ENCODE data around the gene ZNF714.

ZNF714 gene

GRCh38 chr19:21082011-21082975, at the start of gene ZNF714:
TSS of gene ZNF714 (plus strand) at chr19:21082203. CDS start at chr19:21098269, 16,066 bp downstream.
- DNase-seq = peak; percentile 94

GRCh38 chr19:21045028-21045427, 37.0 kb upstream of the ZNF714 start:
- DNase-seq = no peak

DNA sequence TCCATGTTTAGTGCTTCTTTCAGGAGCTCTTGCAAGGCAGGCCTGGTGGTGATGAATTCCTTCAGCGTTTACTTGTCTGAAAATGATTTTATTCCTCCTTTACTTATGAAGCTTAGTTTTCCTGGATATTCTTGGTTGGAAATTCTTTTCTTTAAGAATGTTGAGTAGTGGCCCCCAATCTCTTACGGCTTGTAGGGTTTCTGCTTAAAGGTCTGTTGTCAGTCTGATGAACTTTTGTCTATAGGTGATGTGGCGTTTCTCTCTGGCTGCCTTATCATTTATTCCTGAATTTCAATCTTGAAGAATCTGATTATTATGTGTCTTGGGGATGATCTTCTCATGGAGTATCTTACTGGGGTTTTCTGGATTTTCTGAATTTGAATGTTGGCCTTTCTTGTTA, 35.5 kb upstream of the ZNF714 start:
- no peak for DNase-seq

DNA sequence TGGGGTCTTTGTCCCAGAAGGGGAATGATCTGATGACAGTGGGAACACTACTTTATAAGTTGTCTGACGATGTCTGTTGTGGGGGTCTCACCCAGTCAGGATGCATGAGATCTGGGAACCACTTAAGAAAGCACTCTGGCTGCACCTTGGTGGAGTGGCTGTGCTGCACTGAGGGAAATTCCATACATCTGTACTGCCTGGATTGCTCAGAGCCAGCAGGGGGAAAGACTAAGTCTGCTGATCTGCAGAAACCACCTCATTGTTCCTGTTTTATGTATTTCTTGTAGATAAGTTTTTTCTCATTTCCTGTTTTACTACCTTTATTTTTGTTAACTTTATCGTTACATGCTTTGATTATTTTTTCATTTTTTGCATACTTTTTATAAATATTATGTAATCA, 34.3 kb upstream of the ZNF714 start:
- DNase-seq = no peak

GRCh38 chr19:21052902-21053301, 29.1 kb upstream of the ZNF714 start:
- no peak for DNase-seq

DNA sequence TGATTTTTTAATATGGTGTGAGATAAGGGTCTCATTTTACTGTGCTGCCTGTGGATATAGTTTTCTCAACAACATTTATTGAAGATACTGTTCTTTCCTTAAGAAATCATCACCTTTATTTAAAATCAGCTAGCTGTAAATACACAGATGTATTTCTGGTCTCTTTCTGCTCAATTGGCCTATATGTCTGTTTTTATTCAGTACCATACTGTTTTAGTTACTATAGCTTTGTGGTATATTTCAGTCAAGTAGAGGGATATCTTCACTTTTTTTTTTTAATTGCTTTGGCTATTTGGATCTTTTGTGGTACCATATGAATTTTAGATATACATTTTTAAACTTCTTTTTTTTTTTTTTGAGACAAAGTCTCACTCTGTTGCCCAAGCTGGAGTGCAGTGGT, 16.7 kb upstream of the ZNF714 start:
- DNase-seq = no peak

GRCh38 chr19:21084343-21084742, 2.3 kb downstream of the ZNF714 start:
- no peak for DNase-seq

DNA sequence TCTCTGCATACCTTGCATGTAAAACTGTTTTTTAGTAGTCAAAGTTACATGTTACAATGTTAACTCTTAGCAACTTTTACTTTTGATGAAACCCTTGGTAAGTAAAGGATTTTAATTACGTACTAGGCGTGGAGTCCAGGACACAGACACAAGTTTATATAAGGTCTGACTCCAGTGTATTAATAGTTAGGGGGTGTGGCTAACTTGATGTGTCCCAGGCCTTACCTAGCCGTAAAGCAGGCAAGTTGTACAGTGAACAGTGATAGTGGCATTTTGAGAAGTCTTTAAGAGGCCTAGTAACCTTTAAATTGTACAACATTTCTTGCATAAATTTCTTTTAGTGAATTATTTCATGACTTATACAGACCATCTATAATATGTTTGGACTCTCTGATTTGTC, 5.9 kb downstream of the ZNF714 start:
- no peak for DNase-seq

- DNase-seq = no peak
These were observed 10.1 kb downstream of the ZNF714 start for GRCh38 chr19:21092109-21092508.

GRCh38 chr19:21094347-21095025, 12.5 kb downstream of the ZNF714 start:
- no peak for DNase-seq

GRCh38 chr19:21098291-21098690, 16.3 kb downstream of the ZNF714 start:
- no peak for DNase-seq

DNA sequence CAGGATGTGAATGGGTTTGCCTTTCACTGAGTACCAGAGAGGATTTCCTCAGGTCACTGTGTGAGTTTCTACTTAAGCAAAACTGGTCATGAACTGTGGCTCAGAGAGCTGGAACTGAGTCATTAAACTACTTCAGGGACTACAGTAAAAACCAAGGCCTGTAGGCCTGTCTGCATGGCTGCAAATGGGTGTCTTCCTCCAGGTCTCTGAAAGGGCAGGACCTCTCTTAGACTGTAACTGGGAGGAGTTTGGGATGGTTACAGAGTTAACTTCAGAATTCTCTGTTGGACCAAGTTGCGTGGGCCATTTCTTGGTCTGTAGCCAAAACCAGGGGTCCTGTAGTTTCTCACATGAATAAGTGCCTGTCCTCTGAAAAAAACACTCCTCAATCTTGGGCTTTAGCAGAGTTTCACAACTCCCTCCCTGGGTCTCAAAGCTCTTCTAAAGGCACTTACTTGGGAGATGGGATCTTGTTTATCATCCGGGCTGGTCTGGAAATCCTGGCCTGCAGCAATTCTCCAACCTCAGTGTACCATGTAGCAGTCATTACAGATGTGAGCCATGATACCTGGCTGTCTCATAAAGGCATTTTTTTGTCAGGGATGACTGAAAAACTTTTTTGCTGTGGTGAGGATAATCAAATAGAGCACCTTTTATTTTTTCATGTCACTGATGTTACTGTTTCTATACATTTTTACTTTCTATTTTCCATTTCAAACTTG, 19.7 kb downstream of the ZNF714 start:
- DNase-seq = no peak

- no peak for DNase-seq
These were observed 27.1 kb downstream of the ZNF714 start for GRCh38 chr19:21109116-21109515.

DNA sequence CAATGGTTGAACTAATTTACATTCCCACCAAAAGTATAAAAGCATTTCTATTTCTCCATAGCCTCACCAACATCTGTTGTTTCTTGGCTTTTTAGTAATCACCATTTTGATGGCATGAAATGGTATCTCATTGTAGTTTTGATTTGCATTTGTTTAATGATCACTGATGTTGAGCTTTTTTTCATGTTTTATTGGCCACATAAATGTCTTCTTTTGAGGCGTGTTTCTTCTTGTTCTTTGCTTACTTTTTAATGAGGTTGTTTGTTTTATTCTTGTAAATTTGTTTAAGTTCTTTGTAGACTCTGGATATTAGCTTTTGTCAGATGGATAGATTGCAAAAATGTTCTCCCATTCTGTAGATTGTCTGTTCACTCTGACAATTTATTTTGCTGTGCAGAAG, 28.2 kb downstream of the ZNF714 start:
- no peak for DNase-seq

- DNase-seq = no peak
These were observed 33.4 kb downstream of the ZNF714 start for GRCh38 chr19:21115430-21115829.

GRCh38 chr19:21117041-21117907, 35.3 kb downstream of the ZNF714 start:
- DNase-seq = no peak

- DNase-seq = no peak
These were observed 44.1 kb downstream of the ZNF714 start for GRCh38 chr19:21126078-21126477.

DNA sequence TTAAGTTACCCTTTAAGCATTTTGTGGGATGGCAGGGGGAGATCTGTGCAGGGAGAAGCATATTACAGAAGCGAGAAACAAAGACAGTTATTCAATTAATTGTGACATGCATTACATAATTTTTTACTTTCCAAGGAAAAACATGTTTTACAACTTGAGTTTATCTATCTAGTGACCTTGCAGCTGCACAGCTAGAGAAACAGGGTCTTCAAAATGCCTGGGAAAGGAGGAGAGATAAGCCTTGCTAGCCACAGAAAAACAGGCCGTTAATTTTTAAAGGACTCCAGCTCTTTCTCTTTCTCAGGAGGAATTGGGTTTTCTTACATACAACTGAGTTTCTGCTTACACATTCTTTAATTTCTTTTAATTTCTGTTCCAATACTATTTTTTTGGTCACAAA, 45.0 kb downstream of the ZNF714 start:
- DNase-seq = no peak

DNA sequence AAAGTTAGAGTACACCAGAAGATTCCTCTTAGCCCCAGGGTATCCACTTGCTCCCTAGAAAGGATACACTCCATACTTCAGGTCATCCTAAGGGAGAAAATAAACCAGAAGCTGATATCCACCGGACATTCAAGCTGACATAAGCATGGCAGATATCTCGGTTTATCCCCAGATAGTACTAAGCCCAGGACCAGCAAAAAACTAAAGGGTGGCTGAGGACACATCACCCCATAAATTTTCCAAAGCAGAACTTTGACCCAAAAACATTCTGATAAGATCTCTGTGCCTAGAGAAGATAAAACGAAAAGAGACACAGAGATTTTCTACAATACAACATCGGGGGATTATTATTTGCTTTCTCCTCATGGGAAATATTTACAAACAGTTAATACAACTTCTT, 45.9 kb downstream of the ZNF714 start:
- DNase-seq = no peak

GRCh38 chr19:21128901-21129698, 47.1 kb downstream of the ZNF714 start:
- DNase-seq = no peak

DNA sequence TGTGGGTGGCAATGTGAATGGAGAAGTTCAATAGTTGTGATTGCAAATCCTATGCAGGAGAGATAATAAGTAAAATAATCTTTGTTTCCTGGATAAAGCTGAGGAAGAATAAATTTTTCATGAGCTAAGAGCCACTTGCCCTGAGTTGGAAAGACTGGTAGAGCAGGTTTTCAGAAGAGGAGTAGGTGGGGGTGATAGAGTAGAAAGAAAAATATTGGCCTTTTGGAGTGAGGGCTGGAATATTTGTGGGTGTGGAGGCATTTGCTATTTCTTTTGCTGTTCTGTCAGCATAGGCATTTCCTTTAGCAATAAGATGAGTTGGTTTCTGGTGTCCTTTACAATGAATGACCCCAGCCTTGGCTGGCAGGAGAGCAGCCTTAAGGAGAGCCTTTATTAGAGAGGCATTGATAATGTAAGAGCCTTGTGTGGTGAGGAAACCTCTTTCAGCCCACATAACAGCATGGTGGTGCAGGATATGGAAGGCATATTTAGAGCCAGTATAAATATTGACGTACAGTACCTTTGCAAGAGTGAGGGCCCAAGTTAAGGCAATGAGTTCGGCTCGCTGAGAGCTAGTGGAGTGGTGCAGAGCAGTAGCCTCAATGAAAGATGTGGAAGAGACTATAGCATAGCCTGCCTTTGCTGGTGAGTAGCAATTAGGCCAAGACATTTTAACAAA, 48.2 kb downstream of the ZNF714 start:
- DNase-seq = no peak

All from SHP77 treated with DMSO at 0.1 percent for 48 hours (cell line).